Measurements from ENCODE around the gene MAGEA8.
"Not testable (repeated sequence)": the region's sequence is repeated elsewhere in the genome, so short reads cannot be mapped to it uniquely, and the experiment has no call there.

Gene MAGEA8

GRCh38 chrX:149903889-149904748 lies 23.1 kb downstream of the MAGEA8 start:
- H3K4me1 ChIP-seq (ENCODE audit: control insufficient read depth, insufficient read depth, low read length), result peaks cover 7% of the 10 kb centered on the region
- no peak overlapping the region for H3K27ac ChIP-seq (ENCODE audit: low read depth, low read length)
- H3K36me3 ChIP-seq (ENCODE audit: control insufficient read depth, insufficient read depth, low read length), result no peaks in the 10 kb centered on the region
- peaks cover 4% of the 10 kb centered on the region for H3K9me3 ChIP-seq (ENCODE audit: control insufficient read depth, insufficient read depth, low read depth, low read length)
- no peaks in the 10 kb centered on the region for H3K27me3 ChIP-seq (ENCODE audit: control insufficient read depth, insufficient read depth, low read length)
- H3K9ac ChIP-seq (ENCODE audit: low read length), result no peak overlapping the region
- H3K4me3 ChIP-seq (ENCODE audit: low read depth, low read length), result peak overlapping the region; percentile 32; the same call in 1 of the 2 replicates

- no peaks in the 10 kb centered on the region for H3K9me3 ChIP-seq (ENCODE audit: control insufficient read depth, insufficient read depth, low read depth, low read length)
- H3K36me3 ChIP-seq (ENCODE audit: control insufficient read depth, insufficient read depth, low read length), result no peaks in the 10 kb centered on the region
- H3K27me3 ChIP-seq (ENCODE audit: control insufficient read depth, insufficient read depth, low read length), result no peaks in the 10 kb centered on the region
- H3K9ac ChIP-seq (ENCODE audit: low read length), result no peak overlapping the region
- peaks cover 7% of the 10 kb centered on the region for H3K4me1 ChIP-seq (ENCODE audit: control insufficient read depth, insufficient read depth, low read length)
- H3K4me3 ChIP-seq (ENCODE audit: low read depth, low read length), result no peak overlapping the region
- no peak overlapping the region for H3K27ac ChIP-seq (ENCODE audit: low read depth, low read length)
Measured at GRCh38 chrX:149908308-149908707, 27.3 kb downstream of the MAGEA8 start.

GRCh38 chrX:149908727-149909126 lies 27.7 kb downstream of the MAGEA8 start:
- Histone ChIP-seq H3K27ac (ENCODE audit: low read depth, low read length) (no peak overlapping the region), H3K9me3 (ENCODE audit: control insufficient read depth, insufficient read depth, low read depth, low read length) (no peaks in the 10 kb centered on the region), H3K9ac (ENCODE audit: low read length) (no peak overlapping the region), H3K36me3 (ENCODE audit: control insufficient read depth, insufficient read depth, low read length) (no peaks in the 10 kb centered on the region), H3K4me3 (ENCODE audit: low read depth, low read length) (no peak overlapping the region), H3K27me3 (ENCODE audit: control insufficient read depth, insufficient read depth, low read length) (no peaks in the 10 kb centered on the region), H3K4me1 (ENCODE audit: control insufficient read depth, insufficient read depth, low read length) (peaks cover 7% of the 10 kb centered on the region)

GRCh38 chrX:149909324-149910177 lies 28.6 kb downstream of the MAGEA8 start:
- Histone ChIP-seq H3K36me3 (ENCODE audit: control insufficient read depth, insufficient read depth, low read length) (no peaks in the 10 kb centered on the region), H3K27me3 (ENCODE audit: control insufficient read depth, insufficient read depth, low read length) (no peaks in the 10 kb centered on the region), H3K4me1 (ENCODE audit: control insufficient read depth, insufficient read depth, low read length) (peaks cover 3% of the 10 kb centered on the region), H3K4me3 (ENCODE audit: low read depth, low read length) (no peak overlapping the region), H3K27ac (ENCODE audit: low read depth, low read length) (no peak overlapping the region), H3K9me3 (ENCODE audit: control insufficient read depth, insufficient read depth, low read depth, low read length) (no peaks in the 10 kb centered on the region), H3K9ac (ENCODE audit: low read length) (no peak overlapping the region)

- no peak overlapping the region for H3K9ac ChIP-seq (ENCODE audit: low read length)
- H3K4me3 ChIP-seq (ENCODE audit: low read depth, low read length), result no peak overlapping the region
- H3K27ac ChIP-seq (ENCODE audit: low read depth, low read length), result no peak overlapping the region
- H3K9me3 ChIP-seq (ENCODE audit: control insufficient read depth, insufficient read depth, low read depth, low read length), result no peaks in the 10 kb centered on the region
- H3K36me3 ChIP-seq (ENCODE audit: control insufficient read depth, insufficient read depth, low read length), result no peaks in the 10 kb centered on the region
- H3K4me1 ChIP-seq (ENCODE audit: control insufficient read depth, insufficient read depth, low read length), result no peaks in the 10 kb centered on the region
- H3K27me3 ChIP-seq (ENCODE audit: control insufficient read depth, insufficient read depth, low read length), result no peaks in the 10 kb centered on the region
Measured at GRCh38 chrX:149910178-149910695, 29.3 kb downstream of the MAGEA8 start.

- Histone ChIP-seq H3K9me3 (ENCODE audit: control insufficient read depth, insufficient read depth, low read depth, low read length) (no peaks in the 10 kb centered on the region), H3K36me3 (ENCODE audit: control insufficient read depth, insufficient read depth, low read length) (no peaks in the 10 kb centered on the region), H3K9ac (ENCODE audit: low read length) (no peak overlapping the region), H3K4me1 (ENCODE audit: control insufficient read depth, insufficient read depth, low read length) (no peaks in the 10 kb centered on the region), H3K27ac (ENCODE audit: low read depth, low read length) (no peak overlapping the region), H3K4me3 (ENCODE audit: low read depth, low read length) (no peak overlapping the region), H3K27me3 (ENCODE audit: control insufficient read depth, insufficient read depth, low read length) (no peaks in the 10 kb centered on the region)
Measured at GRCh38 chrX:149916745-149917392, 35.9 kb downstream of the MAGEA8 start.

- not testable (repeated sequence) for H3K9me3 ChIP-seq (ENCODE audit: control insufficient read depth, insufficient read depth, low read depth, low read length); H3K36me3 ChIP-seq (ENCODE audit: control insufficient read depth, insufficient read depth, low read length); H3K27me3 ChIP-seq (ENCODE audit: control insufficient read depth, insufficient read depth, low read length); H3K4me1 ChIP-seq (ENCODE audit: control insufficient read depth, insufficient read depth, low read length); H3K9ac ChIP-seq (ENCODE audit: low read length); H3K4me3 ChIP-seq (ENCODE audit: low read depth, low read length); H3K27ac ChIP-seq (ENCODE audit: low read depth, low read length)
Measured at GRCh38 chrX:149923836-149924235, 42.9 kb downstream of the MAGEA8 start.

GRCh38 chrX:149924434-149924833 lies 43.5 kb downstream of the MAGEA8 start:
- not testable (repeated sequence) for H3K27me3 ChIP-seq (ENCODE audit: control insufficient read depth, insufficient read depth, low read length); H3K27ac ChIP-seq (ENCODE audit: low read depth, low read length); H3K9ac ChIP-seq (ENCODE audit: low read length); H3K36me3 ChIP-seq (ENCODE audit: control insufficient read depth, insufficient read depth, low read length); H3K9me3 ChIP-seq (ENCODE audit: control insufficient read depth, insufficient read depth, low read depth, low read length); H3K4me1 ChIP-seq (ENCODE audit: control insufficient read depth, insufficient read depth, low read length); H3K4me3 ChIP-seq (ENCODE audit: low read depth, low read length)

- not testable (repeated sequence) for H3K9ac ChIP-seq (ENCODE audit: low read length); H3K4me3 ChIP-seq (ENCODE audit: low read depth, low read length)
Measured at GRCh38 chrX:149927245-149927963, 46.4 kb downstream of the MAGEA8 start.

GRCh38 chrX:149927964-149928258 lies 46.9 kb downstream of the MAGEA8 start:
- H3K27me3 ChIP-seq (ENCODE audit: control insufficient read depth, insufficient read depth, low read length); H3K27ac ChIP-seq (ENCODE audit: low read depth, low read length); H3K4me1 ChIP-seq (ENCODE audit: control insufficient read depth, insufficient read depth, low read length); H3K4me3 ChIP-seq (ENCODE audit: low read depth, low read length); H3K36me3 ChIP-seq (ENCODE audit: control insufficient read depth, insufficient read depth, low read length); H3K9me3 ChIP-seq (ENCODE audit: control insufficient read depth, insufficient read depth, low read depth, low read length); H3K9ac ChIP-seq (ENCODE audit: low read length): not testable (repeated sequence)

More at GRCh38 chrX:149927245-149927963, 46.4 kb downstream of the MAGEA8 start:
- H3K27me3 ChIP-seq (ENCODE audit: control insufficient read depth, insufficient read depth, low read length); H3K9me3 ChIP-seq (ENCODE audit: control insufficient read depth, insufficient read depth, low read depth, low read length); H3K4me1 ChIP-seq (ENCODE audit: control insufficient read depth, insufficient read depth, low read length); H3K27ac ChIP-seq (ENCODE audit: low read depth, low read length); H3K36me3 ChIP-seq (ENCODE audit: control insufficient read depth, insufficient read depth, low read length): not testable (repeated sequence)
